H4 (cell line): ENCODE measurements around the gene SCAMP5. TPM values are rescaled to one million over a fixed set of nuclear protein-coding genes. Genes with fewer than 3 reads are reported as not detected.

Experiments
- DNase-seq: peaks from one replicate; pipeline ENCODE4 v3.0.0-alpha.2; 2015; ENCODE audit warnings: low spot score
- total RNA-seq: library from RNA; depleted of rRNA; stranded (reverse); fragments of >200 nt; shearing (Covaris generic); gene quantifications from 2 replicates; pipeline ENCODE4 v1.2.3, GENCODE V29; 2014

SCAMP5 gene
- total RNA-seq, 1 experiment from 2014 or later: 3.6 TPM

DNA sequence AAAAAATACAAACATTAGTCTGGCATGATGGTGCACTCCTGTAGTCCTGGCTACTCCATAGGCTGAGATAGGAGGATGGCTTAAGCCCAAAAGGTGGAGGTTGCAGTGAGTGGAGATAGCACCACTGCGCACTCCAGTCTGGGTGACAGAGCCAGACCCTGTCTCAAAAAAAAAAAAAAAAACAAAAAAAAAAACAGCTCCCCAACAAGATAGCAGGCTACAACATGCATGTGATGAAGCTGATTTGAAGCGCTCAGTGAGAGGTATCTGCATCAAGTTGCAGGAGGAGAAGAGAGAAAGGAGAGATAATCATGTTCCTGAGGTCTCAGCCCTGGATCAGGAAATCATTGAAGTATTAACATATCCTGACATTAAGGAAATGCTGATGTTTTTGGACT, 27.4 kb downstream of the SCAMP5 start:
- no peak for DNase-seq

DNA sequence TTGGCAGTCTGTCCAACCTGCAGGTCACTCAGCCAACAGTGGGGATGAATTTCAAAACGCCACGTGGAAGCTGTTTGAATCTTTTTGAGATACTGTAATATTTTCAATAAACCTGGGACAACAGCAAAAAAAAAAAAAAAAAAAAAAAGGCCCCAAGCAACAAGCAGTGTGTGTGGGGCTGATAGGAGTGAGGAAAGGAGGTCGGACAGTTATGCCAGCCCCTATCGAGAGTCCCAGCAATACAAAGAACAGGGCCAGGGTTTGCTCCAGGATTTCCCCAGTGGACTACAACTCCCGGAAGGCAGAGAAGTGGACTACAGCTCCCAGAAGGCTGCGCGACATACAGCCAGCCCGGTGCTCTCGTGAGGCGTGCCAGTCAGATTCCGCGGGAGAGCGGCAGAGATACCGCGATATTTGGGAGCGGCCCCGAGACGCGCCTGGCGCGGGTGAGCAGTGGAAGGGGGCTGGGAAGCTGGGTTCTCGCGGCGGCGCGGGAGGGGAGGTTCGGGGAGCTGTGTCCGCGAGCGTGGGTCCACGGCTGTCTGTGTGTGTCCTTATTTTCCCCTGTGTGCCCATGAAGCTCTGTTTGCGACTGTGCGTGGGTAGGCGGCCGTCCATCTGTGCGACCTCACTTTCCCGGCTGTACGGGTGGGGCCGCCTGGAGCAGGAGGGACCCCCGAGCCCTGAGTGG, 28.0 kb downstream of the SCAMP5 start, which contains the start of gene PPCDC:
PPCDC (plus strand) TSS at position 410 of the 691 bp plus-strand sequence. CDS start 4,729 bp downstream, outside the sequence.
- DNase-seq: peak; percentile 93

DNA sequence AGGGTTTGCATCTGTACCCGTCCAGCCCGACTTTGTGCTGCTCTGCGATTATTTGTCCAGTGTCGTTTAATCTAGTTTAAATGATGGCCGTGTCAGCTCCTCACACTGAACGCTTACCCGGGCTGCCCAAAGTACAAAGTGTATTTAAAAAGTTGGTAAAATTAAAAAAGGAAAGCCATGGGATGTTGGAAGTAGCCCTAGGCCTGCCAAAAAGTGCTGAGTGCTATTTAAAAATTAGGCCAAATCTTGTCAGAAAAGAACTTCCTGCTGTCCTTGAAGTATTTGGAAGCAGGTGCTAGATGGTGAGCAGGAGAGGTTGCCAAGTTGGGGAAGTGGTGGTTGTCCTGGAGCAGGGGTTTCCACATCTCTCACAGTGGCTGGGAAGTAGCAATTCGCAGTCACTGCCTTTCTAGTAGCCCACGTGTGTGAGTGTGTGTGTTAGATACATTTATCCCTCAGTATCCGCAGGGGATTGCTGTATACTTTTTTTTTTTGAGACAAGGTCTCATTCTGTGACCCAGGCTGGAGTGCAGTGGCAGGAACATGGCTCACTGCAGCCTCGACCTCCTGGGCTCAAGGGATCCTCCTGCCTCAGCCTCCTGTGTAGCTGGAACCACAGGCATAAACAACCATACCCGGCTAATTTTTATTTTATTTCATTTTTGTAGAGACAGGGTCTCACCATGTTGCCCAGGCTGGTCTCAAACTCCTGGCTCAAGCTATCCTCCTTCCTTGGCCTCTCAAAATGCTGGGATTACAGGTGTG, 28.7 kb downstream of the SCAMP5 start:
- DNase-seq: no peak

DNA sequence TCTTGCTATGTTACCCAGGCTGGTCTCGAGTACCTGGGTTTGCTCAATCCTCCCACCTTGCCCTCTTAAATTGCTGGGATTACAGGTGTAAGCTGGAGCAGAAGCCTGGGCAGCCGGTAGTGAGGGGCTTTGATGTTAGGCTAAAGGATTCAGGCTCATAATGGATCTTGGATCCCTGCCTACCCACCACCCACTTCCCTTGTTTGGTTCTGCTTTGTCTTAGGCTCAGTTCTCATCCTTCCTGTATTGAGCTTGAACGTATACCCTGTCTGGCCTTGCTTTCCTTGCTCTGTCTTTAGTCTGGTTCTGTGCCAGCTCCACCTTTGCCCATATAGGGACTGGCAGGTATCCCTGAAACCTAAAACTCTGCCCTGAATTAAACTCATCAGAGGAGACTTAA, 29.7 kb downstream of the SCAMP5 start:
- no peak for DNase-seq

DNA sequence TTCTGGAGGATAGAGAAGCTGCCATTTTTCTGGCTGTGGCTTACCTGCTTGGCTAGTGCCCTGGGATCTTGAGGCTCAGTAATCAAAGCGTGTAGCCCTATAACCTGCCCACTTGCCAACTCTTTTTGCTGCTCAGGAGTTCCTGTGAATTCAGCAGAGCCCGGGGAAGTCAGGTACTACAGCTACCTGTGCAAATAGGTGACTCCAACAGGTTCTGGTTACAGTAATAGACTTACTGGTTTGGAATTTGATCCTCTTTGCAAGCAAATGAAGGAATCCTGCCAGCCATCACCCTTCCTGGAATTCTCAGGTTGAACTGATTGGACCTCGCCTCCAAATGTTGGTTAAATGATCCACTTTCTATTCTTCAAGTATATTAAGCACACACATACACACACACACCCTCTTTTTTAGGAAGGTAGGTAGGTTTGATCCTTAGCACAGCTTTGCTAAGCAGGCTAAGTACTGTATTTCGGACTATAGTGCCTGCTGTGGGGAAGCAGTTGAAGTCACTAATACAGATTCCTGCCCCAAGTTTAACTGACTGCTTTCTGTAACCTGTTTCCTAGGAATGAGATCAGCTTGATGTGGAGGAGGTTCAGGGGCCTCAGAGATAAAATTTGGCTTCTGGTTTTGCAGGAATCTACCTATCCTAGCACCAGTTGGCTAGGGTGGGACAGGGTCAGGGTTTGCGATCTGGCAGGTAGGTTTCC, 30.3 kb downstream of the SCAMP5 start:
- no peak for DNase-seq

DNA sequence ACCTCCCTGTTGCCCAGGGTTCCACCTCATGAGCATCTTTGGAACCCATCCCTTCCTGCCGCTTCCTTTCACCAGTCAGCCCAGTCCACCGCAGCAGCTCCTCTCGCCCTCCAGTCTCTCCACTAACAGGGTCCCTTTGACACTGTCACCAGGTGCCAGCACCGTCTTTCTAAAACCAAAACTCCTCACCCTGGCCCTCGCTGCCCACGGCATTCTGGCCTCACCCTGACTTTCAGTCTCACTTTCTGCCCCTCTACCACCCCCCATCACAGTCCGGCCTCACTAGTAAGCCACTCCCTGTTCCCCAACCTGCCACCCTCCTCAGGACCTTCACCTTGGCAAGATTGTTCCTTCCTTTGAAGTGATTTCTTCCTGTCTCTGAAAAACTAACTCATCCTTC, 32.2 kb downstream of the SCAMP5 start:
- no peak for DNase-seq

- no peak for DNase-seq
Measured at GRCh38 chr15:75028991-75029377, 33.6 kb downstream of the SCAMP5 start.

- DNase-seq: peak; percentile 96
Measured at GRCh38 chr15:75029378-75030022, 34.1 kb downstream of the SCAMP5 start.

- peak; percentile 83 for DNase-seq
Measured at GRCh38 chr15:75030023-75030413, 34.7 kb downstream of the SCAMP5 start.

DNA sequence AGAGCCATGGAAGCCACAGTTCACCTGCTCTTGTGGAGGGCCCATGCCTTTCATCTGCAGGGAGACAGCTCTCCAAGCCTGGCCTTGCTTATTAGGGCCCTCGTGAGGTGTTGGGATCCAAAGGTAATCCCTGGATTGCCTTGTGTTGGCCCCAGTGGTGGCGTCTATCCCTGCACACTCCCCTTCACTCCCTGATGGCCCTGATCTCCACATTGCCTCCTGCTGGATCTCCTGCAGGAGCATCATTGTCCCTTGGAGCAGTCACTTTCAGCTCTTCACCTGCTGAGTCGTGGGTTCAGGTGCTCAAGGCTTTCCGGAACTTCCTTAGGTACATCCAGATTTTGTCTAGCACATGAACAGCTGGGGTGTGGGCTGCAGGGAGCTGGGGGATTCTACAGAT, 35.1 kb downstream of the SCAMP5 start:
- no peak for DNase-seq

GRCh38 chr15:75031848-75032247, 36.5 kb downstream of the SCAMP5 start:
- no peak for DNase-seq

- DNase-seq: no peak
Measured at GRCh38 chr15:75032395-75032794, 37.0 kb downstream of the SCAMP5 start.

DNA sequence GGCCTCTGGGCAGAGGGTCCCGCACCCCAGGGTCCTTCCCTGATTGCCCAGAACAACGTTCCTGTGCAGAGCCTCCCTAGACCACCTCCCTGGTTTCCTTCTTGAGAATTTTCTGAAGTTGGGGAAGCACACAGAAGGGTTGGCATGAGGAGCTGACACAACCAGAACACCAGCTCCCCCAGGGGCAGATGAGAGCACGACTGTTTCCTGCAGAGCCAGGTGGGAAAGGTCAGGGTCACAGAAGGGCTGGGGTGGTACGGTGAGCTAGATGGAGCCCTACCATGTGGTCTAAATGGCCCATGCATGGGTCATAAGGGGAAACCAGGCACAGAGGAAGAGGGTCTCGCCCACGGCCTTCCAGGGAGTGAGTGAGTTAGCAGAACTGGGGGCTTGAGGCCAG, 38.4 kb downstream of the SCAMP5 start:
- no peak for DNase-seq

- no peak for DNase-seq
Measured at GRCh38 chr15:75034615-75035014, 39.3 kb downstream of the SCAMP5 start.

DNA sequence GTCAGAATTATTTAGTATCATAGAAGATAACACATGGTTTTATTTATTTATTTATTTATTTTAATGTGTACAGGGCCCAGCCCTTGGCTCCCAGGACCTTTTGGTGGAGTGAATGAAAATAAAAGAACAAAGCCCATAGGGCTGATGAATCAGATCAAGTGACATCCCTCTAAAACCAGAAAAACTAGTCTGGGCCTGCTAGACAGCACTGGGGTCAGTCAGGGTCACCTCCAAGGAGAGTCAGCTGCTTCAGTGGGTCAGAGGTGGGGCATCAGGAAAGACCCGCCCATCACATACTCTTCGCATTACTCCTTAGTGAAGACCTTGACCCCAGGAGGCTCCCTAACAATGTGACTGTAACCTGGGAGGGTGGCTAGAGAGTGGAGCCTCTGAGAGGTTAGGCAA, 40.9 kb downstream of the SCAMP5 start:
- DNase-seq: no peak

- no peak for DNase-seq
Measured at GRCh38 chr15:75037685-75038084, 42.3 kb downstream of the SCAMP5 start.

- no peak for DNase-seq
Measured at GRCh38 chr15:75038231-75038630, 42.9 kb downstream of the SCAMP5 start.

GRCh38 chr15:75042730-75043508, 47.6 kb downstream of the SCAMP5 start:
- peak; percentile 94 for DNase-seq

GRCh38 chr15:75043509-75044257, 48.3 kb downstream of the SCAMP5 start:
- peak; percentile 99 for DNase-seq

- no peak for DNase-seq
Measured at GRCh38 chr15:75044258-75044878, 49.0 kb downstream of the SCAMP5 start.
